GM18909 (cell line): Measurements from ENCODE around the gene SMCO4.
A peak's percentile ranks its signal among the peaks of the same experiment; 100 is the strongest.
"Not testable (repeated sequence)": the region's sequence is repeated elsewhere in the genome, so short reads cannot be mapped to it uniquely, and the experiment has no call there.

Experiments used
- ATAC-seq: cut with Tn5 transposase; IDR thresholded peaks from one replicate; pipeline ENCODE4 v1.9.1; 2021; ENCODE audit warnings: mild to moderate bottlenecking; ENCODE audit not compliant: unreplicated experiment, poor library complexity

Gene SMCO4

GRCh38 chr11:93543292-93543977 is at the start of gene SMCO4:
Gene SMCO4 (minus strand): TSS chr11:93543391. CDS start chr11:93479189, 64,202 bp downstream.
- ATAC-seq = peak; percentile 90

GRCh38 chr11:93591247-93591898 is 48.2 kb upstream of the SMCO4 start:
- peak; percentile 80 for ATAC-seq

- no peak for ATAC-seq
Measured at GRCh38 chr11:93589347-93589746, 46.2 kb upstream of the SMCO4 start.

- no peak for ATAC-seq
Measured at GRCh38 chr11:93587858-93588581, 44.8 kb upstream of the SMCO4 start.

- not testable (repeated sequence) for ATAC-seq
Measured at GRCh38 chr11:93587425-93587824, 44.2 kb upstream of the SMCO4 start.

GRCh38 chr11:93585758-93586157 is 42.6 kb upstream of the SMCO4 start:
- ATAC-seq = no peak

GRCh38 chr11:93583490-93583889 is 40.3 kb upstream of the SMCO4 start:
- no peak for ATAC-seq

GRCh38 chr11:93579187-93579751 is 36.1 kb upstream of the SMCO4 start:
- ATAC-seq = no peak

GRCh38 chr11:93577286-93577685 is 34.1 kb upstream of the SMCO4 start:
- ATAC-seq = no peak

GRCh38 chr11:93576870-93577269 is 33.7 kb upstream of the SMCO4 start:
- not testable (repeated sequence) for ATAC-seq

- ATAC-seq = no peak
Measured at GRCh38 chr11:93574638-93575220, 31.5 kb upstream of the SMCO4 start.

GRCh38 chr11:93573184-93573583 is 30.0 kb upstream of the SMCO4 start:
- no peak for ATAC-seq

GRCh38 chr11:93572621-93573020 is 29.4 kb upstream of the SMCO4 start:
- ATAC-seq = no peak

- ATAC-seq = no peak
Measured at GRCh38 chr11:93572171-93572570, 29.0 kb upstream of the SMCO4 start.

- no peak for ATAC-seq
Measured at GRCh38 chr11:93571612-93572011, 28.4 kb upstream of the SMCO4 start.

GRCh38 chr11:93570759-93571413 is 27.7 kb upstream of the SMCO4 start:
- ATAC-seq = no peak

GRCh38 chr11:93569496-93569895 is 26.3 kb upstream of the SMCO4 start:
- ATAC-seq = no peak

GRCh38 chr11:93568726-93569125 is 25.5 kb upstream of the SMCO4 start:
- ATAC-seq = no peak

- ATAC-seq = no peak
Measured at GRCh38 chr11:93567401-93567895, 24.3 kb upstream of the SMCO4 start.

GRCh38 chr11:93564895-93565294 is 21.7 kb upstream of the SMCO4 start:
- ATAC-seq = no peak
